CD8-positive, alpha-beta memory T cell (primary cell): ENCODE data around the gene SSX2IP. TPM values are rescaled to one million over a fixed set of nuclear protein-coding genes. Genes with fewer than 3 reads are reported as not detected.
A peak's percentile ranks its signal among the peaks of the same experiment; 100 is the strongest.
"Not testable (repeated sequence)": the region's sequence is repeated elsewhere in the genome, so short reads cannot be mapped to it uniquely, and the experiment has no call there.

Experiments used
- CTCF ChIA-PET: fragments of 350-600 bp; sonication (Branson Sonifier 250); formaldehyde crosslinking; loops from one replicate; lab custom pipeline; 2021; ENCODE audit warnings: antibody characterized with exemption; lab: Charles Lee
- POLR2A ChIA-PET: fragments of 350-600 bp; sonication (Branson Sonifier 250); formaldehyde crosslinking; loops from one replicate; lab custom pipeline; 2021; ENCODE audit warnings: antibody characterized with exemption; lab: Charles Lee
- DNase-seq, 5 donors: peaks; one replicate each; pipeline versions ENCODE4 v3.0.0 to v3.0.0-alpha.2; 2020 to 2022; ENCODE audit warnings: mixed read lengths in 1 of 5
- H3K27ac ChIP-seq: one replicate; pipeline ENCODE4 v1.7.0; 2013; ENCODE audit warnings: low read depth, mild to moderate bottlenecking, low read length, moderate library complexity
- H3K27me3 ChIP-seq: 2 replicates; pipeline ENCODE4 v1.7.0; 2013; ENCODE audit warnings: low read length, mild to moderate bottlenecking; ENCODE audit not compliant: insufficient read depth, poor library complexity, severe bottlenecking
- H3K36me3 ChIP-seq: 2 replicates; pipeline ENCODE4 v1.7.0; 2013; ENCODE audit warnings: mild to moderate bottlenecking, low read length, moderate library complexity; ENCODE audit not compliant: insufficient read depth
- H3K4me1 ChIP-seq: 2 replicates; pipeline ENCODE4 v1.7.0; 2013; ENCODE audit warnings: mild to moderate bottlenecking, low read length, moderate library complexity; ENCODE audit not compliant: insufficient read depth
- H3K4me3 ChIP-seq: 2 replicates; pipeline ENCODE4 v1.7.0; 2013; ENCODE audit warnings: mild to moderate bottlenecking, low read length
- H3K9me3 ChIP-seq: 2 replicates; pipeline ENCODE4 v1.7.0; 2013; ENCODE audit warnings: mild to moderate bottlenecking, low read length
- H3K27ac Mint-ChIP-seq, 8 donors: one replicate each; pipeline ENCODE4 v1.8.0; 2020 to 2021; ENCODE audit warnings: mixed read lengths in 8 of 8, mild to moderate bottlenecking in 6 of 8, inconsistent platforms in 3 of 8, moderate library complexity in 3 of 8
- H3K27me3 Mint-ChIP-seq, 2 donors: one replicate each; pipeline ENCODE4 v1.8.0; 2020 to 2021; ENCODE audit warnings: mixed read lengths in 2 of 2, mild to moderate bottlenecking in 1 of 2, moderate library complexity in 1 of 2
- H3K36me3 Mint-ChIP-seq, 3 donors: one replicate each; pipeline ENCODE4 v1.8.0; 2020 to 2021; ENCODE audit warnings: mixed read lengths in 3 of 3, inconsistent platforms in 1 of 3, mild to moderate bottlenecking in 1 of 3
- H3K4me1 Mint-ChIP-seq, 3 donors: one replicate each; pipeline ENCODE4 v1.8.0; 2020 to 2021; ENCODE audit warnings: mixed read lengths in 3 of 3, inconsistent platforms in 1 of 3, mild to moderate bottlenecking in 1 of 3
- H3K4me3 Mint-ChIP-seq, 7 donors: one replicate each; pipeline ENCODE4 v1.8.0; 2020 to 2021; ENCODE audit warnings: mixed read lengths in 7 of 7, mild to moderate bottlenecking in 6 of 7, moderate library complexity in 4 of 7, inconsistent platforms in 2 of 7
- H3K9me3 Mint-ChIP-seq, 5 donors: one replicate each; pipeline ENCODE4 v1.8.0; 2020 to 2022; ENCODE audit warnings: mixed read lengths in 5 of 5, mild to moderate bottlenecking in 3 of 5, moderate library complexity in 2 of 5, inconsistent platforms in 1 of 5
- polyA plus RNA-seq: library from polyadenylated mRNA; unstranded; fragments of 300-500 nt; fragmentation: Illumina TruSeq; gene quantifications from one replicate; pipeline ENCODE4 v1.2.3, GENCODE V29; 2021
- total RNA-seq, 2 experiments: library from RNA; stranded (reverse); gene quantifications; one replicate each; pipeline ENCODE4 v1.2.3, GENCODE V29; 2021

The SSX2IP gene
- total and polyA plus RNA-seq, 3 experiments from 2014 or later = 8.5 to 11.4 (median 10.4) TPM

DNA sequence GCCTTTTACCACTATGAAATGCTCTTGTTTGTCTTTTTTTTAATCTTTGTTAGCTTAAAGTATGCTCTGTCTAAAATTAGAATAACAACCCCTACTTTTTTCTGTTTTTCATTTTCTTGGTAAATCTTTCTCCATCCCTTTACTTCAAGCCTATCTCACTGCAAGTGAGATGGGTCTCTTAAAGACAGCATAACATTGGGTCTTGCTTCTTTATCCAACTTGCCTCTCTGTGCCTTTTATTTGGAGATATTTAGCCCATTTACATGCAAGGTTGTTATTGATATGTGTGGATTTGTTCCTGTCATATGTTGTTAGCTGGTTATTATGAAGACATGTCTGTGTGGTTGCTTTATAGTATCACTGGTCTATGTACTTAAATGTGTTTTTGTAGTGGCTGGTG is 41.3 kb upstream of the SSX2IP start:
- Histone ChIP-seq H3K27ac (no peak overlapping the region), H3K27me3 (peaks cover 7% of the 10 kb centered on the region), H3K4me3 (no peak overlapping the region), H3K36me3 (no peaks in the 10 kb centered on the region), H3K9me3 (no peaks in the 10 kb centered on the region), H3K4me1 (no peaks in the 10 kb centered on the region)
- Mint-ChIP-seq H3K27ac (peak overlapping the region in 1 of 8 donors; percentile 11), H3K4me3 (no peak overlapping the region), H3K36me3 (peaks cover 0 to 3% (median 0%) of the 10 kb centered on the region in 3 donors), H3K4me1 (no peaks in the 10 kb centered on the region), H3K27me3 (peaks cover 11 to 53% of the 10 kb centered on the region in 2 donors), H3K9me3 (peaks cover 0 to 6% (median 0%) of the 10 kb centered on the region in 5 donors)
- POLR2A ChIA-PET = interaction anchor here (0.6 kb wide), 1 partner anchor 342 kb away, joined by 4 read pairs; no protein-coding TSS in a partner anchor
- no peak for DNase-seq
- CTCF ChIA-PET = no interaction called here

GRCh38 chr1:84727711-84728110 is 37.5 kb upstream of the SSX2IP start:
- H3K27ac ChIP-seq, H3K9me3 ChIP-seq, H3K4me3 ChIP-seq, CTCF ChIA-PET, H3K27ac Mint-ChIP-seq, H3K4me1 Mint-ChIP-seq, DNase-seq, POLR2A ChIA-PET, H3K36me3 ChIP-seq, H3K4me3 Mint-ChIP-seq, H3K27me3 ChIP-seq, H3K36me3 Mint-ChIP-seq, H3K9me3 Mint-ChIP-seq, H3K4me1 ChIP-seq: not testable (repeated sequence)
- peaks cover 10 to 36% of the 10 kb centered on the region in 2 donors for H3K27me3 Mint-ChIP-seq

- no peak for DNase-seq
- no peak overlapping the region for H3K27ac Mint-ChIP-seq
- peaks cover 0 to 6% (median 0%) of the 10 kb centered on the region in 5 donors for H3K9me3 Mint-ChIP-seq
- H3K4me1 Mint-ChIP-seq = peaks cover 0 to 4% (median 0%) of the 10 kb centered on the region in 3 donors
- no peaks in the 10 kb centered on the region for H3K36me3 ChIP-seq
- H3K27ac ChIP-seq = no peak overlapping the region
- H3K36me3 Mint-ChIP-seq = peaks cover 0 to 3% (median 0%) of the 10 kb centered on the region in 3 donors
- H3K4me3 ChIP-seq = no peak overlapping the region
- ChIA-PET POLR2A (no interaction called here), CTCF (no interaction called here)
- H3K27me3 Mint-ChIP-seq = peaks cover 5 to 32% of the 10 kb centered on the region in 2 donors
- no peaks in the 10 kb centered on the region for H3K9me3 ChIP-seq
- no peak overlapping the region for H3K4me3 Mint-ChIP-seq
- H3K4me1 ChIP-seq = no peaks in the 10 kb centered on the region
- no peaks in the 10 kb centered on the region for H3K27me3 ChIP-seq
Observed at GRCh38 chr1:84726593-84727499, 36.6 kb upstream of the SSX2IP start.

GRCh38 chr1:84724128-84724860 is 34.0 kb upstream of the SSX2IP start:
- ChIA-PET POLR2A (no interaction called here), CTCF (interaction anchor here (0.6 to 1.8 kb wide), 11 partner anchors 10 to 291 kb away, joined by 3 to 9 read pairs (median 4); no protein-coding TSS in a partner anchor)
- Histone ChIP-seq H3K27ac (no peak overlapping the region), H3K36me3 (no peaks in the 10 kb centered on the region), H3K4me3 (no peak overlapping the region), H3K9me3 (no peaks in the 10 kb centered on the region), H3K27me3 (no peaks in the 10 kb centered on the region), H3K4me1 (no peaks in the 10 kb centered on the region)
- DNase-seq = peak; percentile 22 to 68 (median 35)
- Mint-ChIP-seq H3K4me1 (peaks cover 0 to 4% (median 0%) of the 10 kb centered on the region in 3 donors), H3K27ac (no peak overlapping the region), H3K4me3 (no peak overlapping the region), H3K27me3 (peaks cover 2 to 13% of the 10 kb centered on the region in 2 donors), H3K9me3 (no peaks in the 10 kb centered on the region), H3K36me3 (no peaks in the 10 kb centered on the region)

DNA sequence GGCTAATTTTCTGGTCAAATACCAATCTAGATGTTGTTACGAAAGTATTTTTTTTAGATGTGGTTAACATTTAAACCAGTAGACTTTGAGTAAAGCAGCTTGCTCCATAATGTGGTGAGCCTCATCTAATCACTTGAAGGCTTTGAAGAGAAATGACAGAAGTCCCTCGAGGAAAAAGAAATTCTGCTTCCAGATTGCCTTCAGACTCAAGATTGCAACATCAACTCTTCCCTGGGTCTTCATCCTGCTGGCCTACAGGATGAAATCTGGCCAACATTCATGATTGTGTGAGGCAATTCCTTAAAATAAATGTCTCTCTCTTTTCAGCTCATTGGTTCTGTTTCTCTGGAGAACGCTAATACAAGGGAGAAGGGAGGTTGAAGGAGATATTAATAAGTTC is 32.5 kb upstream of the SSX2IP start:
- no peak overlapping the region for H3K27ac Mint-ChIP-seq
- Histone ChIP-seq H3K27ac (no peak overlapping the region), H3K4me1 (no peaks in the 10 kb centered on the region), H3K9me3 (no peaks in the 10 kb centered on the region), H3K27me3 (no peaks in the 10 kb centered on the region), H3K4me3 (no peak overlapping the region), H3K36me3 (no peaks in the 10 kb centered on the region)
- ChIA-PET CTCF (interaction anchor here (1.0 to 1.1 kb wide), 2 partner anchors 10 to 19 kb away, joined by 3 read pairs; no protein-coding TSS in a partner anchor), POLR2A (no interaction called here)
- H3K4me3 Mint-ChIP-seq = no peak overlapping the region
- H3K27me3 Mint-ChIP-seq = peaks cover 2 to 9% of the 10 kb centered on the region in 2 donors
- H3K9me3 Mint-ChIP-seq = no peaks in the 10 kb centered on the region
- peaks cover 0 to 4% (median 0%) of the 10 kb centered on the region in 3 donors for H3K4me1 Mint-ChIP-seq
- DNase-seq = no peak
- H3K36me3 Mint-ChIP-seq = no peaks in the 10 kb centered on the region

- H3K9me3 ChIP-seq, H3K36me3 Mint-ChIP-seq, H3K4me3 ChIP-seq, H3K9me3 Mint-ChIP-seq, H3K36me3 ChIP-seq, H3K4me3 Mint-ChIP-seq, H3K4me1 ChIP-seq, H3K27ac ChIP-seq, DNase-seq, H3K27ac Mint-ChIP-seq, H3K4me1 Mint-ChIP-seq, H3K27me3 ChIP-seq, H3K27me3 Mint-ChIP-seq, POLR2A ChIA-PET: not testable (repeated sequence)
- CTCF ChIA-PET = interaction anchor here (0.9 to 1.0 kb wide), 2 partner anchors 9 to 264 kb away, joined by 3 read pairs; no protein-coding TSS in a partner anchor
Observed at GRCh38 chr1:84721872-84722271, 31.6 kb upstream of the SSX2IP start.

DNA sequence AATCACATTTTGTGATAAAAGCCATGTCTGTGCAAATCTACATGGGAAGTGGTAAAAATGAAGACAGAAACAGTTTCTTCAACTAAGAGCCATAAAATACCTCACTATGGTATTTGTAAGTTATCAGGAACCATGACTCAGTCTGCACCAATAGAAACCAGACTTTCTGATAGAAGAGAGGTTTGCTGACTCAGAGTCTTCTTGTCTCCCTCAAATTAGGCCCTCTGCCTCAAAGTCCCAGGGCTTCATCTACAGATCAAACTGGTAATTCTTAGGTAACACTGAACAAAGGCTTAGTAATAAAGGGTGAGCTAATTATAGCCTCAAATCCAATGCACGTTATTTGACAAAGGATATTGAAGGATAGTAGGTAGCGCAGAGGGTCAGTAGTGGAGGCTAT is 30.9 kb upstream of the SSX2IP start:
- Histone ChIP-seq H3K4me1 (no peaks in the 10 kb centered on the region), H3K9me3 (no peaks in the 10 kb centered on the region), H3K27me3 (no peaks in the 10 kb centered on the region), H3K36me3 (no peaks in the 10 kb centered on the region), H3K27ac (no peak overlapping the region), H3K4me3 (no peak overlapping the region)
- POLR2A ChIA-PET = no interaction called here
- Mint-ChIP-seq H3K27ac (no peak overlapping the region), H3K27me3 (peaks cover 2 to 9% of the 10 kb centered on the region in 2 donors), H3K4me3 (no peak overlapping the region), H3K9me3 (no peaks in the 10 kb centered on the region), H3K4me1 (peaks cover 0 to 4% (median 0%) of the 10 kb centered on the region in 3 donors), H3K36me3 (no peaks in the 10 kb centered on the region)
- CTCF ChIA-PET = no interaction called here
- DNase-seq = no peak
